ENCODE results near the gene SPZ1. TPM values are rescaled to one million over a fixed set of nuclear protein-coding genes. Genes with fewer than 3 reads are reported as not detected.

SPZ1 gene
- total and polyA plus RNA-seq, 2 of the 13 experiments (the other 11 are each of a cell fraction or from before 2014, with no cell fraction given): not detected

GRCh38 chr5:80283360-80283759, 36.4 kb upstream of the SPZ1 start:
- POLR2A ChIA-PET: no interaction called here
- CTCF ChIA-PET (ENCODE audit: low intra/inter-chr PET ratio, low total read pairs): no interaction called here
- no peak for TF ChIP-seq NFE2L2 (IDR thresholded peaks at IDR 0.05; ENCODE audit: low read length)
- TF ChIP-seq, protein P1, sequence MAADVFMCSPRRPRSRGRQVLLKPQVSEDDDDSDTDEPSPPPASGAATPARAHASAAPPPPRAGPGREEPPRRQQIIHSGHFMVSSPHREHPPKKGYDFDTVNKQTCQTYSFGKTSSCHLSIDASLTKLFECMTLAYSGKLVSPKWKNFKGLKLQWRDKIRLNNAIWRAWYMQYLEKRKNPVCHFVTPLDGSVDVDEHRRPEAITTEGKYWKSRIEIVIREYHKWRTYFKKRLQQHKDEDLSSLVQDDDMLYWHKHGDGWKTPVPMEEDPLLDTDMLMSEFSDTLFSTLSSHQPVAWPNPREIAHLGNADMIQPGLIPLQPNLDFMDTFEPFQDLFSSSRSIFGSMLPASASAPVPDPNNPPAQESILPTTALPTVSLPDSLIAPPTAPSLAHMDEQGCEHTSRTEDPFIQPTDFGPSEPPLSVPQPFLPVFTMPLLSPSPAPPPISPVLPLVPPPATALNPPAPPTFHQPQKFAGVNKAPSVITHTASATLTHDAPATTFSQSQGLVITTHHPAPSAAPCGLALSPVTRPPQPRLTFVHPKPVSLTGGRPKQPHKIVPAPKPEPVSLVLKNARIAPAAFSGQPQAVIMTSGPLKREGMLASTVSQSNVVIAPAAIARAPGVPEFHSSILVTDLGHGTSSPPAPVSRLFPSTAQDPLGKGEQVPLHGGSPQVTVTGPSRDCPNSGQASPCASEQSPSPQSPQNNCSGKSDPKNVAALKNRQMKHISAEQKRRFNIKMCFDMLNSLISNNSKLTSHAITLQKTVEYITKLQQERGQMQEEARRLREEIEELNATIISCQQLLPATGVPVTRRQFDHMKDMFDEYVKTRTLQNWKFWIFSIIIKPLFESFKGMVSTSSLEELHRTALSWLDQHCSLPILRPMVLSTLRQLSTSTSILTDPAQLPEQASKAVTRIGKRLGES (CRISPR knock-in tag; IDR thresholded peaks at IDR 0.05; ENCODE audit: borderline replicate concordance): no peak
- TF ChIP-seq ISX (CRISPR knock-in tag; conservative IDR thresholded peaks at IDR 0.05): no peak
- no peak for TF ChIP-seq HOXA3 (CRISPR knock-in tag; IDR thresholded peaks at IDR 0.05)
- no peak for TF ChIP-seq EZH2 (conservative IDR thresholded peaks at IDR 0.05; ENCODE audit: low read depth, low read length)
- TF ChIP-seq POLR2AphosphoS5 (IDR thresholded peaks at IDR 0.05; ENCODE audit: low read depth, low read length): no peak
- no peak for TF ChIP-seq ZBTB46 (CRISPR knock-in tag; IDR thresholded peaks at IDR 0.05; ENCODE audit: borderline replicate concordance)
- TF ChIP-seq SRY (CRISPR knock-in tag; IDR thresholded peaks at IDR 0.05): no peak
- TF ChIP-seq, protein P2, sequence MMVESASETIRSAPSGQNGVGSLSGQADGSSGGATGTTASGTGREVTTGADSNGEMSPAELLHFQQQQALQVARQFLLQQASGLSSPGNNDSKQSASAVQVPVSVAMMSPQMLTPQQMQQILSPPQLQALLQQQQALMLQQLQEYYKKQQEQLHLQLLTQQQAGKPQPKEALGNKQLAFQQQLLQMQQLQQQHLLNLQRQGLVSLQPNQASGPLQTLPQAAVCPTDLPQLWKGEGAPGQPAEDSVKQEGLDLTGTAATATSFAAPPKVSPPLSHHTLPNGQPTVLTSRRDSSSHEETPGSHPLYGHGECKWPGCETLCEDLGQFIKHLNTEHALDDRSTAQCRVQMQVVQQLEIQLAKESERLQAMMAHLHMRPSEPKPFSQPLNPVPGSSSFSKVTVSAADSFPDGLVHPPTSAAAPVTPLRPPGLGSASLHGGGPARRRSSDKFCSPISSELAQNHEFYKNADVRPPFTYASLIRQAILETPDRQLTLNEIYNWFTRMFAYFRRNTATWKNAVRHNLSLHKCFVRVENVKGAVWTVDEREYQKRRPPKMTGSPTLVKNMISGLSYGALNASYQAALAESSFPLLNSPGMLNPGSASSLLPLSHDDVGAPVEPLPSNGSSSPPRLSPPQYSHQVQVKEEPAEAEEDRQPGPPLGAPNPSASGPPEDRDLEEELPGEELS (CRISPR knock-in tag; IDR thresholded peaks at IDR 0.05): no peak
- TF ChIP-seq, protein P3, sequence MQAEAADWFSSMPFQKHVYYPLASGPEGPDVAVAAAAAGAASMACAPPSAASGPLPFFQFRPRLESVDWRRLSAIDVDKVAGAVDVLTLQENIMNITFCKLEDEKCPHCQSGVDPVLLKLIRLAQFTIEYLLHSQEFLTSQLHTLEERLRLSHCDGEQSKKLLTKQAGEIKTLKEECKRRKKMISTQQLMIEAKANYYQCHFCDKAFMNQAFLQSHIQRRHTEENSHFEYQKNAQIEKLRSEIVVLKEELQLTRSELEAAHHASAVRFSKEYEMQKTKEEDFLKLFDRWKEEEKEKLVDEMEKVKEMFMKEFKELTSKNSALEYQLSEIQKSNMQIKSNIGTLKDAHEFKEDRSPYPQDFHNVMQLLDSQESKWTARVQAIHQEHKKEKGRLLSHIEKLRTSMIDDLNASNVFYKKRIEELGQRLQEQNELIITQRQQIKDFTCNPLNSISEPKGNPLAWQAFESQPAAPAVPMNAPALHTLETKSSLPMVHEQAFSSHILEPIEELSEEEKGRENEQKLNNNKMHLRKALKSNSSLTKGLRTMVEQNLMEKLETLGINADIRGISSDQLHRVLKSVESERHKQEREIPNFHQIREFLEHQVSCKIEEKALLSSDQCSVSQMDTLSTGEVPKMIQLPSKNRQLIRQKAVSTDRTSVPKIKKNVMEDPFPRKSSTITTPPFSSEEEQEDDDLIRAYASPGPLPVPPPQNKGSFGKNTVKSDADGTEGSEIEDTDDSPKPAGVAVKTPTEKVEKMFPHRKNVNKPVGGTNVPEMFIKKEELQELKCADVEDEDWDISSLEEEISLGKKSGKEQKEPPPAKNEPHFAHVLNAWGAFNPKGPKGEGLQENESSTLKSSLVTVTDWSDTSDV (CRISPR knock-in tag; IDR thresholded peaks at IDR 0.05): no peak
- no peak for TF ChIP-seq PCBP2 (optimal IDR thresholded peaks at IDR 0.05; ENCODE audit: low read depth, low read length, poor library complexity, severe bottlenecking)
- no peak for TF ChIP-seq USF2 (IDR thresholded peaks at IDR 0.05; ENCODE audit: low read depth, low read length)
- TF ChIP-seq USF2 (CRISPR knock-in tag; IDR thresholded peaks at IDR 0.05; ENCODE audit: borderline replicate concordance): no peak
- no peak for TF ChIP-seq KLF9 (CRISPR knock-in tag; IDR thresholded peaks at IDR 0.05; ENCODE audit: low read depth)

More at GRCh38 chr5:80283360-80283759, 36.4 kb upstream of the SPZ1 start:
- Histone ChIP-seq H4K20me1 (ENCODE audit: insufficient read depth, low read length) (no peaks in the 10 kb centered on the region), H3K9me3 (ENCODE audit: low read length) (no peaks in the 10 kb centered on the region), H3K27ac (ENCODE audit: extremely low read length, insufficient read depth, low read length) (no peak overlapping the region), H3K4me2 (ENCODE audit: low read depth, low read length) (no peak overlapping the region), H2AFZ (ENCODE audit: low read length) (no peak overlapping the region), H3K9ac (ENCODE audit: insufficient read depth, low read depth, low read length) (no peak overlapping the region), H3K4me1 (ENCODE audit: insufficient read depth, low read length) (no peaks in the 10 kb centered on the region), H3K36me3 (replicated peaks in 1 of 2; ENCODE audit: control insufficient read depth in 1 of 2, insufficient read depth in 2 of 2, low read length in 2 of 2) (no peaks in the 10 kb centered on the region), H3K79me2 (ENCODE audit: insufficient read depth, low read length) (no peaks in the 10 kb centered on the region), H3K27me3 (ENCODE audit: control insufficient read depth in 1 of 2, insufficient read depth in 2 of 2, low read length in 2 of 2) (no peaks in the 10 kb centered on the region), H3K4me3 (replicated peaks in 1 of 3; ENCODE audit: insufficient read depth in 1 of 3, low read depth in 2 of 3, low read length in 3 of 3) (no peak overlapping the region)
- 0% methylated on average over 1 of the region's 1 CpG for WGBS (ENCODE audit: low lambda C conversion rate)
- in situ Hi-C loops (cut with HindIII; ENCODE audit: extremely low pct_ligation_motif_present, low pct_unique_long_range_greater_than_20kb): no loop called here
- FAIRE-seq: no peak
- intact Hi-C loops (cut with micrococcal nuclease; ENCODE audit: unreplicated experiment): no loop called here
- no peak for DNase-seq (ENCODE audit: low spot score)
- no peak for ATAC-seq
- no TSS peak for BruUV-seq (replicated peaks)

All from HepG2 (cell line).